Hepatocyte (in vitro differentiated cells): ENCODE results near the gene QTRT2.

Experiments used
- EZH2 ChIP-seq: fragments of 200-600 bp; sonication (generic); IDR thresholded peaks from 2 replicates; pipeline ENCODE4 v1.6.1; 2016; ENCODE audit warnings: antibody characterized with exemption, mild to moderate bottlenecking, borderline replicate concordance
- TF ChIP-seq, protein P1 (sequence below): fragments of 200-600 bp; sonication (generic); IDR thresholded peaks from 2 replicates; pipeline ENCODE4 v1.5.1; 2016; ENCODE audit warnings: antibody characterized with exemption, mild to moderate bottlenecking; ENCODE audit not compliant: poor library complexity

DNA sequence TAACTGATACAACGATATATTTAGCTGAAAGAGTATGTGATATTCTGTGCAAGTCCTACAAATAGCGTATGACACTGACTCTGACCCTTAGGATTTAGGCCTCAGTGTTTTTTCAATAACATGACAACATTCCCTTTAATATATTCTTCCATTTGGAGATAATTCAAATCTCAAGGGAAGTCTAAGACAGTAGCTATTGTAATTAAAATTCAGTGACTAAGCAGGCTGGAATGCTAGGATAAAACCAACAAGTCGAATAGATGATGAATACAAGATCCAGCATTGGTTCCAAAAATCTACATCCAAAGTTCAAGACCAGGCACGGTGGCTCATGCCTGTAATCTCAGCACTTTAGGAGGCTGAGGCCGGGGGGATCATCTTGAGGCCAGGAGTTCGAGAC lies 56.2 kb downstream of the QTRT2 start:
- TF ChIP-seq, protein P1, sequence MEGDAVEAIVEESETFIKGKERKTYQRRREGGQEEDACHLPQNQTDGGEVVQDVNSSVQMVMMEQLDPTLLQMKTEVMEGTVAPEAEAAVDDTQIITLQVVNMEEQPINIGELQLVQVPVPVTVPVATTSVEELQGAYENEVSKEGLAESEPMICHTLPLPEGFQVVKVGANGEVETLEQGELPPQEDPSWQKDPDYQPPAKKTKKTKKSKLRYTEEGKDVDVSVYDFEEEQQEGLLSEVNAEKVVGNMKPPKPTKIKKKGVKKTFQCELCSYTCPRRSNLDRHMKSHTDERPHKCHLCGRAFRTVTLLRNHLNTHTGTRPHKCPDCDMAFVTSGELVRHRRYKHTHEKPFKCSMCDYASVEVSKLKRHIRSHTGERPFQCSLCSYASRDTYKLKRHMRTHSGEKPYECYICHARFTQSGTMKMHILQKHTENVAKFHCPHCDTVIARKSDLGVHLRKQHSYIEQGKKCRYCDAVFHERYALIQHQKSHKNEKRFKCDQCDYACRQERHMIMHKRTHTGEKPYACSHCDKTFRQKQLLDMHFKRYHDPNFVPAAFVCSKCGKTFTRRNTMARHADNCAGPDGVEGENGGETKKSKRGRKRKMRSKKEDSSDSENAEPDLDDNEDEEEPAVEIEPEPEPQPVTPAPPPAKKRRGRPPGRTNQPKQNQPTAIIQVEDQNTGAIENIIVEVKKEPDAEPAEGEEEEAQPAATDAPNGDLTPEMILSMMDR = no peak
- no peak for TF ChIP-seq EZH2
